ENCODE measurements around the gene CCDC200.
"Not testable (repeated sequence)": the region's sequence is repeated elsewhere in the genome, so short reads cannot be mapped to it uniquely, and the experiment has no call there.

Gene CCDC200

DNA sequence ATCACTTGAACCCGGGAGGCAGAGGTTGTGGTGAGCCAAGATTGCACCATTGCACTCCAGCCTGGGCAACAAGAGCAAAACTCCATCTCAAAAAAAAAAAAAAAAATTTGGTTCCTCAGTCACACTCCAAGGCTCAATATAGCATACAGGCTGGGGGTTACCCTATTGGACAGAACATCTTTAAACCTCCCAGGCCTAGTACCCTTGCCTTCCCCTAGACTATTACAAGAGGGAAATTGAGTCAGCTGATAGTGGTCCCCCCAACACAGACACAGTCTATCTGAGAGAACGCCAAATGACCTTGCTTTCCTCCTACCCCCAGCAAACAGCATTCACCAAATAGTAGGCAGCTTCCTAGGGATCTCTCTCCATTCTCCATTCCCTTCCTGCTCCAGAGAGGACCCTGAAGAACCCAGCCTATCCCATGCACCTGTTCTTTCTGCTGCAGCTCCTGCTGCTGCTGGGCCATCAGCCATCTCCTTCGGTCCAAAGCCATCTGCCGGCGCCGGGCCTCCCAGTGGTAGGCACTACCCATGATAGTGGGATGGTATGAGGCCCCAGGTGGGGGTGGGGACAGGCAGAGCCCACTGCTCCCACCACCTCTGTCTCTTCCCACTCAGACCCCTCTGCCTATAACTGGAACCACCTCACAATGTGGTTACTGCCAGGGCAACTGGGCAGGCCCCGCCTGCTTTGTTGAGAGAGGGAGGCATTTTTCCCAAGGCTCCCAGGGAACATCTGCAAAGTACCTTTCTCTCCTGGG is at the start of gene CCDC200:
Gene CCDC200 (minus strand): TSS at position 604 of the 763 bp plus-strand sequence. CDS start 69 bp downstream, at position 535.
- DNase-seq (ENCODE audit: low spot score) = not testable (repeated sequence)

DNA sequence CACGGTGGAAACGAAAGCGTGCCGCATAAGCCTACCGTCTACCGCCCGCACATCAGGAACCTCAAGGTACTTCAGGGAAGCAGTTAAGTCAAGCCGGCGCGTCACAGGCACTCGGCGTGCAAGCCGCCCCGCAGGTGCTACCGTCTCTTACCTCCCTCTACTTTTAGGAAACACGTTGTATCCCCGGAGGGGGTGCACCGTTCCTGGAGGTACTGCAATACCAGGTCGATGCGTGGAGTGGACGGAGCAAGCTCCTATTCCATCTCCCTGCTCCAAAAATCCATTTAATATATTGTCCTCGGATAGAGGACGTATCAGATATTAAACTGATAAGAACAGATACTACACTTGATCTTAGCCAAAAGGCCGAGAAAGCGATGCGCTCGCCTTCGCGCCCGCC is 44.5 kb upstream of the CCDC200 start:
- not testable (repeated sequence) for DNase-seq (ENCODE audit: low spot score)

DNA sequence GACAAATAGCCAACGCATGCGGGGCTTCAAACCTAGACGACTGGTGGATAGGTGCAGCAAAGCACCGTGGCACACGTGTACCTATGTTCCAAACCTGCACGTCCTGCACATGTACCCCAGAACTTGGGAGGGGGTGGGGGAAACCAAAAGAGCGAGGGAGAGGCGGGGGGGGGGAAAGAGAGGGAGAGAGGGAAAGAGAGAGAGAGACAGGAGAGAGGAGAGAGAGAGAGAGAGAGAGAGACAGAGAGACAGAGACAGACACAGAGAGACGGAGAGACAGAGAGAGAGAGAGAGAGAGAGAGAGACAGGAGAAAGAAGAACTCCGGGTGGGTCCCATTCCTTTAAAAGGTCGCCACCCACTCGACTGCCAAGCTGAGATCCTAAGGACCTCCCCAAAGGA is 44.1 kb upstream of the CCDC200 start:
- DNase-seq (ENCODE audit: low spot score) = not testable (repeated sequence)

DNA sequence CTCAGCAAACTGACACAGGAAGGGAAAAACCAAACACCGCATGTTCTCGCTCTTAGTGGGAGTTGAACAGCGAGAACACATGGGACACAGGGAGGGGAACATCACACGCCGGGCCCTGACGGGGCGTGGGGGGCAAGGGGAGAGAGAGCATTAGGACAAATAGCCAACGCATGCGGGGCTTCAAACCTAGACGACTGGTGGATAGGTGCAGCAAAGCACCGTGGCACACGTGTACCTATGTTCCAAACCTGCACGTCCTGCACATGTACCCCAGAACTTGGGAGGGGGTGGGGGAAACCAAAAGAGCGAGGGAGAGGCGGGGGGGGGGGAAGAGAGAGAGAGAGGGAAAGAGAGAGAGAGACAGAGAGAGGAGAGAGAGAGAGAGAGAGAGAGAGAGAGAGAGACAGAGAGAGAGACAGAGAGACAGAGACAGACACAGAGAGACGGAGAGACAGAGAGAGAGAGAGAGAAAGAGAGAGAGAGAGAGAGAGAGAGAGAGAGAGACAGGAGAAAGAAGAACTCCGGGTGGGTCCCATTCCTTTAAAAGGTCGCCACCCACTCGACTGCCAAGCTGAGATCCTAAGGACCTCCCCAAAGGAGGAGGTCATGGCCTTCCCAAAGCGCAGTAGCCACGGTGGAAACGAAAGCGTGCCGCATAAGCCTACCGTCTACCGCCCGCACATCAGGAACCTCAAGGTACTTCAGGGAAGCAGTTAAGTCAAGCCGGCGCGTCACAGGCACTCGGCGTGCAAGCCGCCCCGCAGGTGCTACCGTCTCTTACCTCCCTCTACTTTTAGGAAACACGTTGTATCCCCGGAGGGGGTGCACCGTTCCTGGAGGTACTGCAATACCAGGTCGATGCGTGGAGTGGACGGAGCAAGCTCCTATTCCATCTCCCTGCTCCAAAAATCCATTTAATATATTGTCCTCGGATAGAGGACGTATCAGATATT is 42.4 kb upstream of the CCDC200 start:
- DNase-seq (ENCODE audit: low spot score) = not testable (repeated sequence)

DNA sequence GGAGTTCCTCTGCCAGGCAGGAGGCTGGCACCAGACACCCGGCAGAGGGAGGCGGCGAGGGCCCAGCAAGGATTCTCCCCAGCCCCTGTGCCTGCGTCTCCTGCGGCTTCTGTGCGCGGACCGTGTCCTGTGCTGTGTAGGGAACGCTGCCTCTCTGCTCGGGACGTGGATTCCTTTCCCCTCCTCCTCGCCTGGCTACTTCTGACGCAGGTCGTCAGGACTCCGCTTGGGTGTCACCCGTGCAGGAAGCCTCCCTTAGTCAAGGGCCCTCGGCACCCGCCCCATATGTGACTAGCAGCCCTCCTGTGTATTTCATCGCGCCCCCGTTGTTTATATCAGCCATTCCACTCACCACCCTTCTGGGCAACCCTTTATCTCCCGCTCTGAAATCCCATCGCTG is 18.0 kb upstream of the CCDC200 start:
- DNase-seq (ENCODE audit: low spot score) = not testable (repeated sequence)

DNA sequence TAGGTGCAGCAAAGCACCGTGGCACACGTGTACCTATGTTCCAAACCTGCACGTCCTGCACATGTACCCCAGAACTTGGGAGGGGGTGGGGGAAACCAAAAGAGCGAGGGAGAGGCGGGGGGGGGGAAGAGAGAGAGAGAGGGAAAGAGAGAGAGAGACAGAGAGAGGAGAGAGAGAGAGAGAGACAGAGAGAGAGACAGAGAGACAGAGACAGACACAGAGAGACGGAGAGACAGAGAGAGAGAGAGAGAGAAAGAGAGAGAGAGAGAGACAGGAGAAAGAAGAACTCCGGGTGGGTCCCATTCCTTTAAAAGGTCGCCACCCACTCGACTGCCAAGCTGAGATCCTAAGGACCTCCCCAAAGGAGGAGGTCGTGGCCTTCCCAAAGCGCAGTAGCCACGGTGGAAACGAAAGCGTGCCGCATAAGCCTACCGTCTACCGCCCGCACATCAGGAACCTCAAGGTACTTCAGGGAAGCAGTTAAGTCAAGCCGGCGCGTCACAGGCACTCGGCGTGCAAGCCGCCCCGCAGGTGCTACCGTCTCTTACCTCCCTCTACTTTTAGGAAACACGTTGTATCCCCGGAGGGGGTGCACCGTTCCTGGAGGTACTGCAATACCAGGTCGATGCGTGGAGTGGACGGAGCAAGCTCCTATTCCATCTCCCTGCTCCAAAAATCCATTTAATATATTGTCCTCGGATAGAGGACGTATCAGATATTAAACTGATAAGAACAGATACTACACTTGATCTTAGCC is 12.4 kb upstream of the CCDC200 start:
- DNase-seq (ENCODE audit: low spot score) = not testable (repeated sequence)

DNA sequence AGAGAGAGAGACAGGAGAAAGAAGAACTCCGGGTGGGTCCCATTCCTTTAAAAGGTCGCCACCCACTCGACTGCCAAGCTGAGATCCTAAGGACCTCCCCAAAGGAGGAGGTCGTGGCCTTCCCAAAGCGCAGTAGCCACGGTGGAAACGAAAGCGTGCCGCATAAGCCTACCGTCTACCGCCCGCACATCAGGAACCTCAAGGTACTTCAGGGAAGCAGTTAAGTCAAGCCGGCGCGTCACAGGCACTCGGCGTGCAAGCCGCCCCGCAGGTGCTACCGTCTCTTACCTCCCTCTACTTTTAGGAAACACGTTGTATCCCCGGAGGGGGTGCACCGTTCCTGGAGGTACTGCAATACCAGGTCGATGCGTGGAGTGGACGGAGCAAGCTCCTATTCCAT is 11.2 kb upstream of the CCDC200 start:
- not testable (repeated sequence) for DNase-seq (ENCODE audit: low spot score)

DNA sequence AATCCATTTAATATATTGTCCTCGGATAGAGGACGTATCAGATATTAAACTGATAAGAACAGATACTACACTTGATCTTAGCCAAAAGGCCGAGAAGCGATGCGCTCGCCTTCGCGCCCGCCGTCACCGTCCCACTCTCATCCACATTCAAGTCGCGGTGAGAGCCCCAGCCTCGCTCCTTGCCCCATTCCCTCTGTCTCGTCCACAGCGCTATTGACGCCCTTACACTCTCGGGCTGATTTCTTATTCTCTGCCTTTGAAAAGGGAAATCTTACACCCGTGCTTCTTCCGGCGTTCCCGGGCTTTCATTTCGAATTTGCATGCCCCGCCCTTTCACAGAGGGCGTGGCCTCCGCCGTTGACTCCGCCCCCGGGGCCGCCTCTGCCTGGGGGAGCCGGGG is 5.5 kb upstream of the CCDC200 start, which contains the start of gene RNU2-1:
Gene RNU2-1 (minus strand): TSS at position 101 of the 400 bp plus-strand sequence.
- DNase-seq (ENCODE audit: low spot score) = not testable (repeated sequence)

DNA sequence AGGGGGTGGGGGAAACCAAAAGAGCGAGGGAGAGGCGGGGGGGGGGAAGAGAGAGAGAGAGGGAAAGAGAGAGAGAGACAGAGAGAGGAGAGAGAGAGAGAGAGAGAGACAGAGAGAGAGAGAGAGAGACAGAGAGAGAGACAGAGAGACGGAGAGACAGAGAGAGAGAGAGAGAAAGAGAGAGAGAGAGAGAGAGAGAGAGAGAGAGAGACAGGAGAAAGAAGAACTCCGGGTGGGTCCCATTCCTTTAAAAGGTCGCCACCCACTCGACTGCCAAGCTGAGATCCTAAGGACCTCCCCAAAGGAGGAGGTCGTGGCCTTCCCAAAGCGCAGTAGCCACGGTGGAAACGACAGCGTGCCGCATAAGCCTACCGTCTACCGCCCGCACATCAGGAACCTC is 4.8 kb upstream of the CCDC200 start:
- not testable (repeated sequence) for DNase-seq (ENCODE audit: low spot score)

DNA sequence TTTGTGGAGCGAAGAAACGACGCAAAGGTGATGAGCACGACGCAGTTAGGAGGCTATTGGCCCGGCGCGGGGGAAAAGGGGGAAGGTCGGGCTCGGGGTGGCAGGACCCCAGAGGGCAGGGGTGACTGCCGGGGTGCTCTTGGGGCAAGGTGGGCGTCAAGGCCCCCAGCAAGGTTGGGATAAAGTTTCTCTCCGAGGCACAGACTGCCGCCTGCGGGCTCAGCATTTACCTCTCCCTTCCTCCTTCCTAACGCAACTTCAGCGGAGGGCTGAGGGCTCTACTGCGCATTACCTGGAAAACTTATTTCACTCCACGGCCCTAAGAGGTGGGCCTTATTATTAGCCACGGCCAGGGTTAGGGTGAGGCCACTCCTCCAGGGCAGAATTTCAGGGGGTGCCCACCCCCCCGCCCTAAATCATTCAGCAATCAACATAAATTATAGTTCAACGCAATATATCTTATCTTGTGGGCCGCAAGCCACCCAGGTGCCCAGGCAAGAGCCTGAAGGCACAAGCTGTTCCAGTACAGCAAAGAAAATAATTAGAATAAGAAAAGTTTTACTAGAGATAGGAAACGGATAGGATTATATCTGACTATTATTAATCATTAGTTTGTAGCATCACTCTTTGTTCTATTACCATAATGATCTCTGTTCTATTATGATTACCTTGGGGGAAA is 3.7 kb upstream of the CCDC200 start:
- DNase-seq (ENCODE audit: low spot score) = not testable (repeated sequence)

DNA sequence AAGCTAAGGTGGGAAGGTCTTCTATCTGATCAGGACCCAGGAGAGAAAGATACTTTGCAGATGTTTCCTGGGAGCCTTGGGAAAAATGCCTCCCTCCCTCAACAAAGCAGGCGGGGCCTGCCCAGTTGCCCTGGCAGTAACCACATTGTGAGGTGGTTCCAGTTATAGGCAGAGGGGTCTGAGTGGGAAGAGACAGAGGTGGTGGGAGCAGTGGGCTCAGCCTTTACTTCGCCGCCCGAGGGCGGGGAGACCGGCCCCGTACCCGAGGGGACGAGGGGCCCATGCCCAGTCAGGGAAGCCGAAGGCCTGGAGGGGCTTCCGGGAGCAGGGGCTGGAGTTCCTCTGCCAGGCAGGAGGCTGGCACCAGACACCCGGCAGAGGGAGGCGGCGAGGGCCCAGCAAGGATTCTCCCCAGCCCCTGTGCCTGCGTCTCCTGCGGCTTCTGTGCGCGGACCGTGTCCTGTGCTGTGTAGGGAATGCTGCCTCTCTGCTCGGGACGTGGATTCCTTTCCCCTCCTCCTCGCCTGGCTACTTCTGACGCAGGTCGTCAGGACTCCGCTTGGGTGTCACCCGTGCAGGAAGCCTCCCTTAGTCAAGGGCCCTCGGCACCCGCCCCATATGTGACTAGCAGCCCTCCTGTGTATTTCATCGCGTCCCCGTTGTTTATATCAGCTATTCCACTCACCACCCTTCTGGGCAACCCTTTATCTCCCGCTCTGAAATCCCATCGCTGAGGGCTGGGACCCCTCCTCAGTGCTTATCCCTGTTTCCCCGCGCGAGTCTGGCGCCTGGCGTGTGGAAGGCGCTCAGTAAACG is 3.0 kb upstream of the CCDC200 start:
- DNase-seq (ENCODE audit: low spot score) = not testable (repeated sequence)

DNA sequence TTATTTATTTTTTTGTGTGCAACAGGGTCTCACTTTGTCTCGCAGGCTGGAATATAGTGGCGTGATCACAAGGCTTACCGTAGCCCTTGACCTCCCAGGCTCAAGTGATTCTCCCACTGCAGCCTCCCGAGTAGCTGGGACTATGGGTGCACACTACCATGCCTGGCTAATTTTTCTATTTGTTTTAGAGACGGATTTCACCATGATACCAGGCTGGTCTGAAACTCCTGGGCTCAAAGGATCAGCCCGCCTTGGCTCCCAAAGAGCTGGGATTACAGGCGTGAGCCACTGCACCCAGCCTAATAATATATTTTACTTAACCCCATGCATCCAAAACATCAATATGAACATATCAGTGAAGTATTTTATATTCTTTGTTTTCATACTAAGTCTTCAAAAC is 2.0 kb downstream of the CCDC200 start:
- DNase-seq (ENCODE audit: low spot score) = no peak

DNA sequence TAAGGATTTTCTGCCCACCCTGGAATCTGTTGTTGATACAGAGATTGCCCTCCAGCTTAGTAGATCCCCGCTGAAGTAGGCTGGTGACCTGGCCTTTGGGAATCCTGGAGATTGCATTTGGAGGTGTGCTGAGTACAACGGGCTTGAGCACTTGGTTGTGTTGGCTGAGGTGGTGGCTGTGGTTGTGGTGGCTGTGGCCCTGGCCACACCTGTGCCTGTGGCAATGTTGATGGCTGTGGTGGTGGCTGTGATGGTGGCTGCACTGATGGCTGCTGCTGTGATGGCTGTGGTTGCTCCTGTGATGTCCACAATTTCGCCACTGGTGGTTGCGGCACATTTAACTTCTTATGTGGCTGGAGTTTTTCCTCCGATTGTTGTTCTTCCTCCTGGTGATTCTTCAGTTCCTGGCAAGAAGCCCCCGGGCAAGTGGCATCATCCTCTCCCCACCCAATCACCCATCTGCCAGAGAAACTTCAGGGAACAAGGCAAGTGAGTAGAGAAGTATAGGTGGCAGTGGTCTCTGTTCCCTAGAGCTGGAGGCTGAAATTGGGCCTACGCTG is 4.2 kb downstream of the CCDC200 start:
- no peak for DNase-seq (ENCODE audit: low spot score)

DNA sequence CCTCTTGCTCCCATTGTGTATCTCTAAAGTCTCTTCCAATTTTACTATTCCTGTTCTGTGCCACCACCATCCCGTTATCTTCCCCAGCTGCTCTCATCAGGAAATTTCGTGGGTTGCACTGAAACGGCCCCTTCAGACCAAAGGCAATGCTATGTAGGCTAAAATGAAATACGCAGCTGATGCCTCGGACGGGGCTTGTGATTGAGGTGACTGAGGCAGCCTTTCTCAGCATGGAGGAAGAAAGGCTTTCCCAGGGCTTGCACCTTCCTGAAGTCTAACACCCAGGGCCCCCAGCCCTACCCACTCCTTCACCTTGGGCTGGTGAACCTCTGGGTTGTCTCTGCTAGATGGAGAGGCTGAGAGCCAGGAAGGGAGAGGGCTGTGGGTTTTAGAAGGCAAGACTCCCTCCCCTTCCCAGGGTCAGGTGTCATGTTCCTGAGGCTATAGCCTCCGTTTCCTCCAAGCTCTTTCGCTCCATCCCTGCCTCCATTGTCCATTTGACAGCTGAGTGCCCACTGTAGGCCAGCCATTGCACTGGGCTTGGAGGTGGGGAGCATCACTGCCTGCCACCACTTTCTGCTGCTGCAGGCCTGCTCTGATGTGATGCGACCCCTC is 7.8 kb downstream of the CCDC200 start:
- DNase-seq (ENCODE audit: low spot score) = no peak

DNA sequence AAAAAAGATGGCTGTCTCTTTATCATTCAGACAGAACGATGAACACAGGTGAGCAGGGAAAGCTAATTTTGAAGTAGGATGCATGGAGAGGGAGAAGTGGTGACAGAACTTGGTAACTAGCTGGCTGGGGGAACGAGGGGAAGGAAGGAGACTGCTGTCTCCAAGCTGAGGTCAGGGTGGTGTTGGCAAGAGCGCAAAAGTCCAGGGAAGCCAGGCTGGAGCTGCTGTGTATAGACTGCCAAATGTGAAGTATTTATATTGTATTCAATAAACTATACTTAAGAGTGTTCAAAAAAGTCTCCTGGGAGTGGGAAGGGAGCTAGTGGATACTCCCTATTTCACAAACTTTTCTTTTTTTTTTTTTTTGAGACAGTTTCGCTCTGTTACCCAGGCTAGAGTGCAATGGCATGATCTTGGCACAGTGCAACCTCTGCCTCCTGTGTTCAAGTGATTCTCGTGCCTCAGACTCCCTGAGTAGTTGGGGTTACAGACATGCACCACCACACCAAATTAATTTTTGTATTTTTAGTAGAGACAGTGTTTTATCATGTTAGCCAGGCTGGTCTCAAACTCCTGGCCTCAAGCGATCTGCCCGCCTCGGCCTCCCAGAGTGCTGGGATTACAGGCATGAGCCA is 8.6 kb downstream of the CCDC200 start:
- no peak for DNase-seq (ENCODE audit: low spot score)

DNA sequence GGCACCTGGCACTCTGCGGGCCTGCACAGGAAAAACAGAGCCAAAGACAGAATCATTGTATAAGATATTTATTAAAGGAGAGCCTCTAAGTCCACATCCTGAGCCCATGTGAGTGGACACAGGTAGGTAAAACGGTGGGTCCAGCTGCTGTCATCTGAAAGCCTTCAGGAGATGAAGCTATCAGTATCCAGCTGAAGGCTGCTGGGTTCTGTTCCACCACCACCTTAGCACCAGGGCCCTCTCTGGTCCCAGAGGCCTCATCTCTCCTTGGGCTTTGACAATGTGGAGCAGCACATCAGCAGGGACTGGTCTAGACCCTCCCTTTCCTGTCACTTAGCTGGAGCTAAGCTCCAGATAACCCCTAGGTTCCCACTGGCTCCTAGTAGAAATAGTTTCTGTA is 9.4 kb downstream of the CCDC200 start:
- no peak for DNase-seq (ENCODE audit: low spot score)

DNA sequence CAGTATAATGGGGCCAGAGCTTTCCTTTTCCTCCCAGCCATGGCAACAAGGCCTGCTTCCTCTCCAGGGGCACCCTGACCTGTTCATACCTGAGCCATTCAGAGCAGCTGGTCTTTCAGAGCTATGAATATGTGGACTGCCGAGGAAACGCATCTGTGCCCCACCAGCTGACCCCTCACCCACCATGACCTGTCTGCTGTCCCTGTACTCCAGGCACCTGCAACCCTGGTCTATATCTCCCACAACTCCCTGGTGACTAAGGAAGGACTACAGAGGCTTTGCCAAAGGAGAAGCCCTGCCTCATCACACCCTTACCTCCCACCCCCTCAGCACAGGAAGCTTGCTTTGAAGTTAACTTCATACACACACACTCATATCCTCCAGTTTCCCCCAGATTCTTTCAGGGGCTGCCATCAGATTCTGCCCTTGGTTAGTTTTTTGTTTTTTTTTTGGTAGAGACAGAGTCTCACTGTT is 10.8 kb downstream of the CCDC200 start:
- no peak for DNase-seq (ENCODE audit: low spot score)

DNA sequence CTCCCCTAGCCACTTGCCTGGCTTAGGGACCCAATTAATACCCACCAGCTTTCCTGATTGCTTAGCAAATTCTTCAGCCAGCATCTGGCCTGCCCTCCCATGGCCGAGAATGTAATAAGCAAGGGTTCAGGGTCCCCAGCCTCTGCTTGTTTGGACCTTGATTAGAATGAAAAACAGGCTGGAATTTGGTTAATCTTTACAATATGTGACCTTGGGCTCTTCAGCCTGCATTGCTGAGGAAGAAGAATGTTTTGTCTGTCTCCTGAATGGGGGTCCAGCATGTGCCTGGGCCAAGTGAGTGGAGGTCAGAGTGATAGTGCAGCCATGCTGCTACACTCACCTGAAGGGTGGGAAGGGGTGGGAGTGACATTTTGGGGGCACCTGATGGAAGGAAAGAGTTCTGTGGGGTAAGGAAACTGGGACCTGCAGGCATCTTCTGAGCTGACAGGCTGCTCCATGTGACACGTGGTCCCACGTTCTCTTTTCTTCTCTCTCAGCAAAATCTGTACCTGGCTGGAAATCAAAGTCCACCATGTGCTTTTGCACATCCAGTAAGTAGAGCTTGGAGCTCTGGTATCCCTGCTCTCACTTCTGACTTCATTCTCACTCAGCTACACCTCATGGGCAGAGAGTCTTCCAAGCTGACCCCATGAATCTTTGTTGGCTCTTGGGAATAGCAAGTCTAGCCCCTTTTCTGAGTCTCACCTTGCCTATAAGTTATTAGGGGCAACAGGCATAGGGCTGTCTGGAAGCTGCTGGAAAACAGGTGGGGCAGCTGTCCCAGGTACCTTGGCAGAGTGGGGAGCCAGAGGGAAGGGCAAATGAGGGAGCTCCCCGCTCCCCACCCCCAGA is 11.4 kb downstream of the CCDC200 start:
- DNase-seq (ENCODE audit: low spot score) = no peak

Data from kidney capillary endothelial cell (primary cell).